SK-N-SH (cell line): ENCODE results near the gene NDUFV2. TPM values are rescaled to one million over a fixed set of nuclear protein-coding genes. Genes with fewer than 3 reads are reported as not detected.

ENCODE experiments used
- CTCF ChIA-PET: fragments of 300-600, 350-600 bp; formaldehyde crosslinking; extraction: SDS; loops from one replicate; lab custom pipeline; 2021; lab: Yijun Ruan, JAX
- POLR2A ChIA-PET: fragments of 350-600 bp; sonication (Branson Sonifier 250); formaldehyde crosslinking; extraction: SDS; loops from one replicate; lab custom pipeline; 2020; ENCODE audit warnings: antibody characterized with exemption, inconsistent platforms; lab: Yijun Ruan, JAX
- DNase-seq: peaks from one replicate; pipeline ENCODE4 v3.0.0; 2012
- H2AFZ ChIP-seq: fragments of 200-600 bp; sonication (generic); 2 replicates; pipeline ENCODE4 v1.8.1; 2016; ENCODE audit warnings: antibody characterized with exemption, mild to moderate bottlenecking, low read depth
- H3F3A ChIP-seq: fragments of 200-600 bp; sonication (generic); replicated peaks from 2 replicates; pipeline ENCODE3; 2016; ENCODE audit warnings: antibody characterized with exemption, mild to moderate bottlenecking; ENCODE audit not compliant: insufficient read depth
- H3K27ac ChIP-seq, 2 experiments: fragments of 200-500 bp in 1 of 2; fragments of 200-600 bp in 1 of 2; sonication (Bioruptor generic) in 1 of 2; sonication (generic), shearing (Covaris generic) in 1 of 2; 2 replicates each; pipeline versions ENCODE4 v1.5.1 to v1.6.1; 2014 to 2016; ENCODE audit warnings: low read depth in 2 of 2, inconsistent platforms in 1 of 2, low read length in 1 of 2, mild to moderate bottlenecking in 1 of 2, mixed read lengths in 1 of 2
- H3K27me3 ChIP-seq: fragments of 200-600 bp; sonication (generic), shearing (Covaris generic); 2 replicates; pipeline ENCODE4 v1.6.1; 2016; ENCODE audit warnings: mixed run types; ENCODE audit not compliant: insufficient read depth
- H3K36me3 ChIP-seq, 2 experiments: fragments of 200-500 bp in 1 of 2; fragments of 200-600 bp in 1 of 2; sonication (Bioruptor generic) in 1 of 2; sonication (generic) in 1 of 2; replicated peaks in 1 of 2; 2 replicates each; pipeline versions ENCODE3 to v1.5.1; 2014 to 2016; ENCODE audit warnings: low read length in 1 of 2, mild to moderate bottlenecking in 1 of 2; ENCODE audit not compliant: insufficient read depth in 2 of 2, control insufficient read depth in 1 of 2
- H3K4me1 ChIP-seq, 2 experiments: fragments of 200-500 bp in 1 of 2; fragments of 200-600 bp in 1 of 2; sonication (Bioruptor generic) in 1 of 2; sonication (generic), shearing (Covaris generic) in 1 of 2; 2 replicates each; pipeline versions ENCODE4 v1.5.1 to v1.6.1; 2014 to 2016; ENCODE audit warnings: low read depth in 1 of 2, low read length in 1 of 2, mixed run types in 1 of 2; ENCODE audit not compliant: insufficient read depth in 2 of 2, control insufficient read depth in 1 of 2
- H3K4me2 ChIP-seq: fragments of 200-600 bp; sonication (generic), shearing (Covaris generic); 2 replicates; pipeline ENCODE4 v1.6.1; 2017; ENCODE audit warnings: mixed run types
- H3K4me3 ChIP-seq, 2 experiments: fragments of 200-500 bp in 1 of 2; fragments of 200-600 bp in 1 of 2; sonication (Bioruptor generic) in 1 of 2; sonication (generic), shearing (Covaris generic) in 1 of 2; 2 replicates each; pipeline versions ENCODE4 v1.5.1 to v1.8.1; 2014 to 2016; ENCODE audit warnings: low read depth in 2 of 2, inconsistent platforms in 1 of 2, low read length in 1 of 2, mild to moderate bottlenecking in 1 of 2, mixed read lengths in 1 of 2, moderate library complexity in 1 of 2
- H3K79me2 ChIP-seq: fragments of 200-600 bp; sonication (generic); 2 replicates; pipeline ENCODE4 v1.8.1; 2017; ENCODE audit warnings: mild to moderate bottlenecking; ENCODE audit not compliant: insufficient read depth
- H3K9ac ChIP-seq: fragments of 200-600 bp; sonication (generic); 2 replicates; pipeline ENCODE4 v1.6.1; 2017; ENCODE audit warnings: mixed run types
- H3K9me2 ChIP-seq: fragments of 200-600 bp; sonication (generic); 2 replicates; pipeline ENCODE4 v1.6.1; 2017; ENCODE audit warnings: mixed run types
- H3K9me3 ChIP-seq: fragments of 200-600 bp; sonication (generic); 2 replicates; pipeline ENCODE4 v1.6.1; 2017; ENCODE audit warnings: mixed run types, mild to moderate bottlenecking, moderate library complexity
- H4K20me1 ChIP-seq: fragments of 200-600 bp; sonication (generic); 2 replicates; pipeline ENCODE4 v1.6.1; 2017; ENCODE audit warnings: mild to moderate bottlenecking, mixed run types; ENCODE audit not compliant: insufficient read depth
- CHD2 ChIP-seq: fragments of 150-350 bp; IDR thresholded peaks from 2 replicates; pipeline ENCODE4 v1.6.1; 2018; ENCODE audit warnings: low read length; ENCODE audit not compliant: partially characterized antibody
- EZH2phosphoT487 ChIP-seq: fragments of 200-600 bp; sonication (generic); IDR thresholded peaks from 2 replicates; pipeline ENCODE4 v1.6.1; 2017; ENCODE audit warnings: low read depth, mixed run types, mild to moderate bottlenecking, antibody characterized with exemption, moderate library complexity, borderline replicate concordance
- FOSL2 ChIP-seq: IDR thresholded peaks from 2 replicates; pipeline ENCODE4 v1.4.0; 2012; ENCODE audit warnings: low read depth, mild to moderate bottlenecking, moderate library complexity, borderline replicate concordance
- MEF2A ChIP-seq: IDR thresholded peaks from 2 replicates; pipeline ENCODE4 v1.4.0; 2012; ENCODE audit warnings: low read depth, borderline replicate concordance
- NRF1 ChIP-seq: IDR thresholded peaks from 2 replicates; pipeline ENCODE4 v1.6.1; 2012; ENCODE audit warnings: low read depth, mild to moderate bottlenecking, low read length
- POLR2AphosphoS5 ChIP-seq: IDR thresholded peaks from 2 replicates; pipeline ENCODE4 v1.6.1; 2012; ENCODE audit warnings: low read depth, low read length
- RCOR1 ChIP-seq: fragments of 150-350 bp; IDR thresholded peaks from 2 replicates; pipeline ENCODE4 v1.6.1; 2017; ENCODE audit warnings: antibody characterized with exemption, low read length
- WGBS: methylation state at CpG from one replicate; pipeline ENCODE4 v1.1.6; 2017; ENCODE audit warnings: low lambda C conversion rate; 5-methylcytosine and 5-hydroxymethylcytosine counted together
- polyA plus RNA-seq, 3 experiments: library from polyadenylated mRNA; depleted of rRNA; stranded (reverse); fragments of >200 nt; gene quantifications; 2 replicates each; pipeline ENCODE4 v1.2.3, GENCODE V29; 2012
- TF ChIP-seq, protein P1 (sequence below): IDR thresholded peaks from 2 replicates; pipeline ENCODE4 v1.4.0; 2012; ENCODE audit warnings: low read depth, borderline replicate concordance
- TF ChIP-seq, protein P2 (sequence below): IDR thresholded peaks from 2 replicates; pipeline ENCODE4; 2012
- TF ChIP-seq, protein P3 (sequence below): fragments of 150-350 bp; IDR thresholded peaks from 2 replicates; pipeline ENCODE4 v1.6.1; 2017; ENCODE audit warnings: antibody characterized with exemption, low read length, low read depth, borderline replicate concordance
- TF ChIP-seq, protein P4 (sequence below): IDR thresholded peaks from 2 replicates; pipeline ENCODE4 v1.4.0; 2012; ENCODE audit warnings: low read depth, borderline replicate concordance

NDUFV2 gene
- polyA plus RNA-seq, 1 of the 3 experiments (the other 2 are of a cell fraction) = 101 TPM

GRCh38 chr18:9177031-9177430, 74.5 kb downstream of the NDUFV2 start (continued):
- TF ChIP-seq, protein P1, sequence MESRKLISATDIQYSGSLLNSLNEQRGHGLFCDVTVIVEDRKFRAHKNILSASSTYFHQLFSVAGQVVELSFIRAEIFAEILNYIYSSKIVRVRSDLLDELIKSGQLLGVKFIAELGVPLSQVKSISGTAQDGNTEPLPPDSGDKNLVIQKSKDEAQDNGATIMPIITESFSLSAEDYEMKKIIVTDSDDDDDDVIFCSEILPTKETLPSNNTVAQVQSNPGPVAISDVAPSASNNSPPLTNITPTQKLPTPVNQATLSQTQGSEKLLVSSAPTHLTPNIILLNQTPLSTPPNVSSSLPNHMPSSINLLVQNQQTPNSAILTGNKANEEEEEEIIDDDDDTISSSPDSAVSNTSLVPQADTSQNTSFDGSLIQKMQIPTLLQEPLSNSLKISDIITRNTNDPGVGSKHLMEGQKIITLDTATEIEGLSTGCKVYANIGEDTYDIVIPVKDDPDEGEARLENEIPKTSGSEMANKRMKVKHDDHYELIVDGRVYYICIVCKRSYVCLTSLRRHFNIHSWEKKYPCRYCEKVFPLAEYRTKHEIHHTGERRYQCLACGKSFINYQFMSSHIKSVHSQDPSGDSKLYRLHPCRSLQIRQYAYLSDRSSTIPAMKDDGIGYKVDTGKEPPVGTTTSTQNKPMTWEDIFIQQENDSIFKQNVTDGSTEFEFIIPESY = no peak
- TF ChIP-seq EZH2phosphoT487 (no peak), NRF1 (no peak)
- TF ChIP-seq, protein P2, sequence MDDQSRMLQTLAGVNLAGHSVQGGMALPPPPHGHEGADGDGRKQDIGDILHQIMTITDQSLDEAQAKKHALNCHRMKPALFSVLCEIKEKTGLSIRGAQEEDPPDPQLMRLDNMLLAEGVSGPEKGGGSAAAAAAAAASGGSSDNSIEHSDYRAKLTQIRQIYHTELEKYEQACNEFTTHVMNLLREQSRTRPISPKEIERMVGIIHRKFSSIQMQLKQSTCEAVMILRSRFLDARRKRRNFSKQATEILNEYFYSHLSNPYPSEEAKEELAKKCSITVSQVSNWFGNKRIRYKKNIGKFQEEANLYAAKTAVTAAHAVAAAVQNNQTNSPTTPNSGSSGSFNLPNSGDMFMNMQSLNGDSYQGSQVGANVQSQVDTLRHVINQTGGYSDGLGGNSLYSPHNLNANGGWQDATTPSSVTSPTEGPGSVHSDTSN = no peak
- TF ChIP-seq, protein P3, sequence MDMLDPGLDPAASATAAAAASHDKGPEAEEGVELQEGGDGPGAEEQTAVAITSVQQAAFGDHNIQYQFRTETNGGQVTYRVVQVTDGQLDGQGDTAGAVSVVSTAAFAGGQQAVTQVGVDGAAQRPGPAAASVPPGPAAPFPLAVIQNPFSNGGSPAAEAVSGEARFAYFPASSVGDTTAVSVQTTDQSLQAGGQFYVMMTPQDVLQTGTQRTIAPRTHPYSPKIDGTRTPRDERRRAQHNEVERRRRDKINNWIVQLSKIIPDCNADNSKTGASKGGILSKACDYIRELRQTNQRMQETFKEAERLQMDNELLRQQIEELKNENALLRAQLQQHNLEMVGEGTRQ = no peak

DNA sequence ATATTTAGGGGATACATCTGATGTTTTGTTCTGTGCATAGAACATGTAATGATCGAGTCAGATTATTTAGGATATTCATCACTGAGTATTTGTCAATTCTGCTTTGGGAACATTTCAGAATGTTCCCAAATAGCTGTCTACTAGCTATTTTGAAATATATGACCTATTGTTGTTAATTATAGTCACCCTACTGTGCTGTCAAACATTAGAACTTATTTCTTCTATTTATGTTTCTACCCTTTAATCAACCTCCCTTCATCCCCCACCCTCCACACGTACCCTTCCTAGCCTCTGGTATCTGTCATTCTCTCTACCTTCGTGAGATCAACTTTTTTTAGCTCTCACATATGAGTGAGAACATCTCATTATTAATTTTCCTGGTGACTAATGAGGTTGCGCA, 75.0 kb downstream of the NDUFV2 start:
- H3K9ac ChIP-seq = no peak overlapping the region
- peaks cover under 1% of the 10 kb centered on the region for H3F3A ChIP-seq
- ChIA-PET POLR2A (no interaction called here), CTCF (no interaction called here)
- TF ChIP-seq RCOR1 = no peak
- TF ChIP-seq MEF2A = no peak
- no peak for TF ChIP-seq POLR2AphosphoS5
- no peak for TF ChIP-seq CHD2
- TF ChIP-seq, protein P4, sequence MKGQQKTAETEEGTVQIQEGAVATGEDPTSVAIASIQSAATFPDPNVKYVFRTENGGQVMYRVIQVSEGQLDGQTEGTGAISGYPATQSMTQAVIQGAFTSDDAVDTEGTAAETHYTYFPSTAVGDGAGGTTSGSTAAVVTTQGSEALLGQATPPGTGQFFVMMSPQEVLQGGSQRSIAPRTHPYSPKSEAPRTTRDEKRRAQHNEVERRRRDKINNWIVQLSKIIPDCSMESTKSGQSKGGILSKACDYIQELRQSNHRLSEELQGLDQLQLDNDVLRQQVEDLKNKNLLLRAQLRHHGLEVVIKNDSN = no peak
- no peak for TF ChIP-seq FOSL2
- TF ChIP-seq, protein P3 = no peak
- no peaks in the 10 kb centered on the region for H3K9me2 ChIP-seq
- H3K4me1 ChIP-seq = no peaks in the 10 kb centered on the region
- DNase-seq = no peak
- no peaks in the 10 kb centered on the region for H3K27me3 ChIP-seq
- H3K79me2 ChIP-seq = peaks cover 94% of the 10 kb centered on the region
- WGBS = 94% methylated on average over 4 of the region's 4 CpGs
- peaks cover 42% of the 10 kb centered on the region for H4K20me1 ChIP-seq
- no peak overlapping the region for H2AFZ ChIP-seq
- no peak overlapping the region for H3K4me2 ChIP-seq
- no peaks in the 10 kb centered on the region for H3K9me3 ChIP-seq
- peaks cover 1 to 2% of the 10 kb centered on the region in 2 experiments for H3K36me3 ChIP-seq
- H3K4me3 ChIP-seq = no peak overlapping the region
- no peak overlapping the region for H3K27ac ChIP-seq
